Astrocyte of the hippocampus (primary cell): ENCODE data around the gene CEP164.
"Not testable (repeated sequence)": the region's sequence is repeated elsewhere in the genome, so short reads cannot be mapped to it uniquely, and the experiment has no call there.

Source experiments
- DNase-seq: peaks from one replicate; pipeline ENCODE4 v3.0.0; 2011; ENCODE audit warnings: low read depth, low spot score

Gene CEP164

DNA sequence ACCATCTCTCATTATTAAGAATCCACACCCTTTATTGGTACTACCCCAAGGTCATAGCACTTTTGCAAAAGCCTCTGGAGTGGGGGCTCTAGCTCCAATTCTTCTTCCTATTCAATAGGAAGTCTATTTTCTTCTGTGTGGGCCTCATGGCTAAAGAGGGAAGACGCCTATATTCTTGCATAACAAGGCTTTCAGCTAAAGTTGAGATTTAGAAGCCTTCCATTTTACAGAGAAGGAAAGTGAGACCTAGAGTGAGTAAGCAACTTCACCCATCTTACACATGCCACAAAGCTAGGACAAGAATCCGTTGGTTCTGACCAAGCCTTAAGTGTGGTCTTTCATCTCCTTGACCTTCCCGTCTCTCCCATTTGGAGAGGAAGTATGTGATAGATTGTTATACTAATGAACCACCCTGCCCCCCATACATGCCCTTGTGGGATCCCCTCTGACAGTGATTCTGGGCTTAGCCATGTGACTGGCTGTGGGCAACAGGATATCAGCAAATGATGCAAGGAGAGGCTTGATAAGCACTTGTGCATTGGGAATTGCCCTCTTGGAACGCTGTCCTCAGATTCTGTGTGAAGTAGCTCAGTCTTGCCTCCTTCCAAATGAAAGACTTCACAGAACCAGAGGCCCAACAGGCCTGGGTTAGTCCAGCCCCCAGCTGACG lies 23.9 kb upstream of the CEP164 start:
- DNase-seq = no peak

DNA sequence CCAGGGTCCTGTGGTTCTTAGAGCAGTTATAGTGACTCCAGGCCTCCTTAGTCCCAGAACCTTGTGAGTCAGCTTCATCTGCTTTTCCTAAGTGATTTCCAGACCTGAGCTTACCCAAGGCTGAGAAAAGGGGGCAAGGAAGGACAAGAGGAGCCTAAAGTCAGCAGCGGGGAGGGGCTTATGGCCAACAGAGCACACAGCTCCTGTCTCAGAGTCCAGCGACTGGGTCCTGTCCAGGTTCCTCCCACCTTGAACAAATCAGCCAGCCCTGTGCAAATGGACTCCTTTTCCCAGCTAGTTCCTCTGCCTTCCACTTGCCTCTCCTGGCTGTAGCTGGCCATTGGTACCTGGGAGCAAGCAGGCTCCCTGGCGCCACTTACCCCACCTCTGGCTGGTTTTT lies 22.5 kb upstream of the CEP164 start:
- DNase-seq = no peak

DNA sequence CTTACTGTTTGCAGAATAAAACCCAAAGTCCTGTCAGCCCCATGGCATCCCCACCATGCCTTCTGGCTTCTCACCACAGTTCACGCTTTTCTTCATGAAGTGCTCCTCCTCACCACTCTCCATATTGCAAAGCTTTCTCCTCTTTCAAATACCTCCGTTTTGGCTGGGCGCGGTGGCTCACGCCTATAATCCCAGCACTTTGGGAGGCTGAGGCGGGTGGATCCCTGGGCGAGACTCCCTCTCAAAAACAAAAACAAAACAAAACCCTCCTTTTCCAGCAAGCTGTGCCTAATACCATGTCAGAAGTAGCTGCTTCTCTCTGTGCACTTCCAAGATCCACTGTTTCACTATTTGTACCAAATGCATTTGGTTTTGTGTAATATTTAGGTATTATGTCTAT lies 18.3 kb upstream of the CEP164 start:
- DNase-seq = no peak

DNA sequence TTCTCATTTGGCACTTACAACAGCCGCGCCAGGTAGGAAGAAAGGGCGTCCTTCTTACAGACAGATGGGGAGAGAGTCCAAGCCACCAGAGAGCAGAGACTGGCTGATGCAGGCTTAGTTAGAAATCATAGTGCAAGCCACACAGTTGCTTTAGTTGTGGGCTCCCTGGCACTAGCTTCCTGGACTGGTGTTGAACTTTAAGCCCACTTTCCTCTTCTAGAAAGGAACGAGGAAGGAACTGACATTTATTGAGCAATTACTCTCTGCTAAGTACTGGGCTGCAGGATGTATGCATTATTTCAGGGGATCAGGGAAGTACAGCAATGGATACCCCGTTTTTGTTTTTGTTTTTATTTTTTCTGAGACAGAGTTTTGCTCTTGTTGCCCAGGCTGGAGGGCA lies 14.6 kb upstream of the CEP164 start:
- DNase-seq = no peak

DNA sequence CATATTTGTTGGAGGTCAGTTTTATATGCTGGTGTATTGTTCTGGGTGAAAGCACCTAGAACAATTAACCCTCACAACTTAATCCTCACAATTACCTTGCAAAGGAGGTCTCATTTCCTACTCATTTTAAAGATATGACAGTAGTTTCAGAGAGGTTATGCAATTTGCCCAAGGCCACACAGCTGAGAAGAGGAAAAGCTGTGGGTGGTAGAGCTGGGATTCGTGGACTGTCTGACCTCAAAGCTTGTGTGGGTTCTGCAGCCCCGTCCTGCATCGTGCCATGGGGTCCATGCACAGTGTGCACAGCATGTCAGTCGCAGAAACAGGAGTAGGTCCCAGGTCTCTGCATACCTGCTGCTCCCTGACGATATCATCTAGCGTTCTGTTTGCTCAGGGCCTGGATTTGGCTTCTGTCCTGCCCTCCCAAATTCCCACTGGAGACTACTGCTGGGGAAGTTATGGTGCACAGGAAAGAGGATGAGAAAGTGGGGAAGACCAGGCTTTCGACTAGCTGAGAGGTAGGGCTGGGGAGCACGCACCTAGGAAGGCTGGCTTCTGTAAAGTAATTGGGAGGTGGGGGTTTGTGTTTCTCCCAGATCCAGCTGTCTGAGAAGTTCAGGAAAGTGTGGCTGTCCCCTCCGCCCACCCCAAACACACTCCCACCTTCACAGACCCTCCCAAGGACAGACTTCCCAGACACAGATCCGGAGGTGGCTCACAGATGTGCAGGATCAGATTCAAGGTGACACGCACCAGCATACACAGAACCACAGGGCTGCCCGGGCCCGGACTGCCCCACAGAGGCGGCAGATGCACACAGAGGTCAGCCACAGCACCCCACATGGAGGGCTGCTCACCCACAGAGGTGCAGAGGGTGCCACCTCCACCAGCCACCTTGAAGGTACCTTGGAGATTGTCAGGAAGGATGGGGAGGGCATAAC lies 13.6 kb upstream of the CEP164 start:
- DNase-seq = no peak

DNA sequence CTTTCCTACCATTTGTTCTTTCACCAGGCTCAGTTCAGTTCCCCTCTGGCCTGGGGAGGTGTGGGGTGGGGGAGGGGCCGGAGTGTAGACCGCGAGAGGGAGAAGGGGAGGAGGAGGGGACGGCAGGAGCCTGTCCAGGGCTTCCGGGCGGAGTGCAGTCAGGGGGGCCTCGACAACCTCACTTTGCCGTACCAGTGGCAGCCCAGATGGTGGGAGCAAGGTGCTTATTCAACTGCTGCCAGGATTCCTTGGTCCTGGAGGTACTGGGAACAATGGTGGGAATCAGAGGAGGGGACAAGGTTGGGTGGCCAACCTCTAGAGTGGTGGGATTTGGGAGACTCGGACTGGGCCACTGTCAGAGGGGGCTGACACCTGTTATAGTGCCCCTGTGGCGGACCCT lies 12.8 kb upstream of the CEP164 start:
- peak; percentile 29 for DNase-seq

DNA sequence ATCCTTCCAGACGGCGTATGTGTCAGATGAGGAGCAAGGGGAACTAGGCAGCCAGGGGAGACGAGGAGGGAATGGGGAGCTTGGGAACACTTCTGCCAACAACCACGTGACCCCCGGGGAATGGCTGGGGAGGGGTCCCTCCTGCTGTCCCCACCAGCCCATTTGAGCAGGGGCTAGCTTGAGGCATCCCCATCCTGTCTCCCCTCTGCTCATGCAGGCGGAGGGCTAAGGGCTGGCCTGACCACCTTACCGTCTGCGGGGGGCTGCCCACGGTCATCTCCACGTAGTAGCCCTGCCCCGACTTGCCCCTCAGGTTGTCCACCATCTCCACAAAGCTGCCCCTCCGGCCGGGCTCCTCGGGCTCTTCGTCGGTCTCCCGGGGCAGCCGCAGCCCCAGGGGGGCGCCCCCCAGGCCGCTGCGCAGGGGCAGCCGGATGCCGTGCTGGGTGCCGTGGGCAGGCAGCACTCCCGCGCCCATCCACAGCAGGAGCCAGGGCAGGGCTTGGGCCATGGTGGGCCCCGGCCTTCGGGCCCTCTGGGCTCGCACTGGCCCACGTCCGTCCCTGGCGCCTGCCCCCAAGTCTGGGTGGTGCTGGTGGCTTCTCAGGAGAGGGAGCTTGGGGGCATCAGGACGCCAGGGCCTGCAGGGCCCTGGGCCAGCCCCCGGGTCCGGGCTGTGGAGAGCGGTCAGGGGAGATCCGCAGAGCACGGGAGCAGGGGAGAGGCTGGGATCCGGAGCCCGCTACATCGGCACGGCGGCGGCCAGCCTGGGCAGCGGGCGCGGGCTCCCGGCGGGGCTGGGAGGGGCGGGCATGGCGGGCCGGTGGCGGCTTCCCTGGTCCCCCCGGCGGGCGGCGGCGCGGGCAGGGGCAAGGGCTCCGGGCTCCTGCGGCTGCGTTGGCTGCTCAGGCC lies 12.1 kb upstream of the CEP164 start:
- peak; percentile 13 for DNase-seq

DNA sequence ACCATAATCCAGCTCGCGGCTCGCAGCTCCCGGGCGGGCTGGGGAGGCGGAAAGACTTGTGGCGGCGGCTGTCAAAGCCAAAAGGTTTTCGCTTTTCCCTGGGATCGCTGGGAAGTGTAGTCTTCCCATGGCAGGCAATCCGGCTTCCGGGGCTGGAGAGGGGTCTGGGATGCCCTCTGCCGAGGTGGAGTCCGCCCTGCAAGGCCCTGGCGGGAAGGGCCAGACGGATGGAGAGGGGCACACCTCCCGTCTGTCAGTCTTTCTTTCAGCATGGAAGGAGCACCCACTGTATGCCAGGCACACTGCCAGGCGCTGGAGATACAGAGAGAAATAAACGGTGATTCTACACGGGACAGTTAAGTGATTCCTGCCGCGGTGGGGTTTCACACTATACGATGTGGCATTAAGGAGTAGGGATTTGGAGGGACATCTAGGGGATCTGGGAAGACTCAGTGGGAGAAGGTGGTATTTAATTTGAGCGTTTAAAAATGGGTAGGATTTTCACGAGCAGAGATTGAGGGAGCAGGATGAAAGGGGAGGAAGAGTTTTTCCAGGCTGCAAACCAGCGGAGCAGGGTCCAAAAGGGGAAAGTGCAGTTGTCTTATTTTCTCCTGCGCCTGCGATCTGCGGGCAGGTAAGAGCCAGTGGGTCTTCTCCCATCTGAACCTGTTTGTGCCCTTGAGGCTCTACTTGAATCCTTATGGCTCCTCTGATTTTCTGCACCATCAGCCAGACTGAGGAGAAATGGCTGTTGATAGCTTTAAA lies 11.3 kb upstream of the CEP164 start, which contains the start of gene BACE1:
BACE1 (minus strand) TSS at position 60 of the 765 bp plus-strand sequence. CDS start 461 bp downstream, outside the sequence.
- peak; percentile 94 for DNase-seq

DNA sequence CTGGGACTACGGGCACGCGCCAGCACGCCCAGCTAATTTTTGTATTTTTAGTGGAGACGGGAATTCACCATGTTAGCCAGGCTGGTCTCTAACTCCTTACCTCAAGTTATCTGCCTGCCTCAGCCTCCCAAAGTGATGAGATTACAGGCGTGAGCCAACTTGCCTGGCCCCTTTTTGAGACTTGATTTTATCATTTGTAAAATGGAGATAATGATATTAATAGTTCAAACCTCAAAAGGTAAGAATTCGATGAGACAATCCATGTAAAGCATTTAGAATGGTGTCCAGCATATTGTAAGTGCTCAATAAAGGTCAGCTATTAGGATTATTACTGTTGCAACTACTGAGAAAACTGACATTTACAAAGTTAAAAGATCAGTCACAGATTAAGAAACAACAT lies 8.9 kb upstream of the CEP164 start:
- no peak for DNase-seq

DNA sequence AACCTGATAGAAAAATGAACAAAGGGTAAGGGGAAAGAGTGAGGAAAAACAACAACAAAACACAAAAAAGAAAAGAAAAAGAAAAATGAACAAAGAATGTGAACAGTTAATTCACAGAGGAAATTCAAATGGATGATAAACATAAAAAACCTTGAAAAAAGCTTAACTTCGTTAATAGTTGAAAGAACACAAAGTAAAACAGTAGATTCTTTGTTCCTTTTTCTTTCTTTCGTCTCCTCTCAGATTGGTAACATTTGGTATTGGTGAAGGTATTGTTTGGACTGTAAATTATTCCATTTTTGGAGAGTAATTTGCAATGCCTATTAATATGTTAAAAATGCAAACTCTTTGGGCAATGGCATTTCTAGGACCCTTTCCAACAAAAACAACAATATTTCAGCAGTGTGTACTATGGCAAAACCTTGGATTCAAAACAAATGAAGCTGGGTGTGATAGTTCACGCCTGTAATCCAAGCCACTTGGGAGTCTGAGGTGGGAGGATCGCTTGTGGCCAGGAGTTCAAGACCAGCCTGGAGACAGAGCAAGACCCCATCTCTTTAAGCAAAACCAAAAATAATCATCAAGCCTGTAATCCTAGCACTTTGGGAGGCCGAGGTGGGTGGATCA lies 8.3 kb upstream of the CEP164 start:
- peak; percentile 81 for DNase-seq

DNA sequence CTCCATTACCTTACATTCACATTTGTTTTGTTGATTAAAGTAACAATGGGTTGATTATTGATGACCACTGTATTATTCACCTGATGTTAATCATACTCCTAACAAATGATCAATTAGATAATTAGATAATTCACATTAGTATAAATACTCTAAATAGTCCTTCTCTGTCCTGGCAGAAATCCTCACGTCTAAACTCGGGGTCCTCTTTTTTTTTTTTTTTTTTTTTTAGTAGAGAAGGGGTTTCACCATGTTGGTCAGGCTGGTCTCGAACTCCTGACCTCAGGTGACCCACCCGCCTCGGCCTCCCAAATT lies 443 bp upstream of the CEP164 start:
- DNase-seq = not testable (repeated sequence)

DNA sequence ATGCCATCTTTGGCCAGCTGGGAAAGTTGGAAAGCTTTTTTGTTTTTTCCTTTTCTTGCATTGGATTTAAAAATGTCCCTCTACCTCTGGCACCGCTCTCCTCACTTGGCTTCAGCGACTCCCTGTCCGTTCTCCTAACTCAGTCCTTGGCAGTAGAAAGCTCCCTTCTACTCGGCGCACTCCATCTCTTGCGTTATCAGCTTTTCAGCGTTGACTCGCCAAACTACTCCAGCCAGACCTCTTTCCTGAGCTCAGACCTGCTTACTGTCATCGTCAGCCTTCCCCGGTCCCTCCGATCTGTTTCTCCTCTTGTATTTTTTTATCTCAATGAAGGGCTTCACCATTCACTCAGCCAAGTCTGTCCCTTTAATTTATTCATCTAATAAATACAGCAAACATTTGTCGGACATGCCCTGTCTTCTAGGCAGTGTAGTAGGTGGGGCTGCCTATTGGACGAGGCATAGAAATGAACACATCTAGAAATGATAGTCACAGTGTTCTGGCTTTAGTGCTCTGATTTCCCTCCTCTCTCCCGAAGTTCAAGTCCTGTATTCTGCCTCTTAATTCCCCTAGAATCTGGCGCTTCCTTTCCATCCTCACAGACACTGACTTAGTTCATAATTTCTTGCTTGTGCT lies 839 bp downstream of the CEP164 start:
- peak; percentile 61 for DNase-seq

DNA sequence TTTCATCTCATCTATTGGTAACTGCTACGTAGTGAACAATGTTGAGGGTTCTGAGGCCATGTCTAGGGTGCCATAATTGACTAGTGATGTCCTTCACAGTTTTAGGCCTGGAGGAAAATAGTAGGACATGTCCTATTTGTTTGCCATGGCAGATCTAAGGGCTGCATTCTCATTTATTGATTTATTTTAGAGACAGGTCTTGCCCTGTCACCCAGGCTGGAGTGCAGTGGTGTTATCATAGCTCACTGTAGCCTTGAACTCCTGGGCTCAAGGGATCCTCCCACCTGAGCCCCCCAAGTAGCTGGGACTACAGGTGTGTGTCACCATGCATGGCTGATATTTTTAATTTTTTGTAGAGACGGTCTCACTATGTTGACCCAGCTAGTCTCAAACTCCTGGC lies 5.2 kb downstream of the CEP164 start:
- DNase-seq = no peak

DNA sequence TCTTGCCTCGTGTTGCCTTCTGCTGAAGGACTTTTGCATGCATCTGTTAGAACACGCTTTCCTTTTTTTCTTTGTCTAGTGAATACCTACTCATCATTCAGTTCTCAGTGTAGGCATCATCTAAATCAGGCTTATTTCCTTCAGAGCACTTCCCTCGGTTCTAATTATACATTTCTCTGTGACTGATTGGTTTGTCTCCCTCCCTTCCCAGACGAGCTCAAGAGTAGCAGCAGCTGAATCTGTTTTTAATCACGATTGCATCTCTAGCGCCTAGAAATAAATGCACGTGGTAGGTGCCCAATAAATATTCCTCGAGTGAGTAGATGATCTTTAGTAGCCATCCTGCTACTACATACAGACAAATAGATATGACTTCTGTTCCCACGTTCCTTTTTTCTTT lies 6.3 kb downstream of the CEP164 start:
- DNase-seq = no peak

DNA sequence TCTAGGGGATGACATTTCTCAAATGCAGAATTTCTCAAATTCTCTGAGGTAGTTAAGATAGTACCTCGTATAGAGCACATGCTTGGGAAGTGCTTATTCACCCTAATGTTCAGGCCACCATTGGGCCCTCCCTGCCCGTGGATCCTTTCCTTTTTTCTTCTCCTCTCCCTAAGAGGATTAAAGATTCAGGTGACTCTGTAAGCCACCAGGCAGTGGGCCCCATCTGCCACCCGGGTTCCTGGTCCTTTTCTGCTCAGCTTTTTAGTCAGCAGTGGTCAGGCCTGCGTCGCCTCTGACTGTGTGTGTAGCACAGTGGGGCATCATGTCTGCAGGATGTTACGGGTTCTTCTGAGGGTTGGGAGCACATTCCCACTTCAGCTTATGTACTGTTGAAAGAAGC lies 7.2 kb downstream of the CEP164 start:
- no peak for DNase-seq

DNA sequence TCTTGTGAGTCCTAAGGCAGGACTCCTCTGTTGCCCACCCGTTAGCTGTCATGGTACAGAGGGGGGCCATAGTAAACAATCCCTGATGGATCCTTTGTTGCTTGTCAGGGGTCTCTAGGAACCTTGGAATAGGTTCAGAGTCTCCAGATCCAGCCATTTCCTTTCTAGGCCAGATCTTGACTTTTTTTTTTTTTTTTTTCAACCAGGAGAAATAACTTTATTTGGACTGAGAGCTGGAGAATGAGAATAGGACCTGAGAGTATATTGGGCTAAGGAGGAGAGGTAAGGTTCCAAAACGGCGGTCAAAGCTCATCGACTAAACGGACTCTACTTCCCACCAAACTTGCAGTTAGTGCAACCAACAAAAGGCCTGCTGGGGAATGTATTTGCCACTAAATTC lies 7.7 kb downstream of the CEP164 start:
- no peak for DNase-seq

DNA sequence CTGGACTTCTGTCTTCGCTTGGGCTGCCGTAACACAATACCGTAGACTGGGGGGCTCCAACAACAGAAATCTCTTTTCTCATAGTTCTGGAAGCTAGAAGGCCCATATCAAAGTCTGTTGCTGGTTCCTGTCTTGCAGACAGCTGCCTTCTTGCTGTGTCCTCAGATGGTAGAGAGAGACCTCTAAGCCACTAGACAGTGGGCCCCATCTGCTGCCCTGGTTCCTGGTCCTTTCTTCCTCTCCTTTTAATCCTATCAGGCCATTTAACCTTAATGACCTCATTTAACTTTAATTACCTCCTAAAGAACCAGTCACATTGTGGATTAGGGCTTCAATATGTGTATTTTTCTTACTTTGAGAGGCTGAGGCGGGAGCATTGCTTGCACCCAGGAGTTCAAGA lies 9.4 kb downstream of the CEP164 start:
- DNase-seq = no peak

DNA sequence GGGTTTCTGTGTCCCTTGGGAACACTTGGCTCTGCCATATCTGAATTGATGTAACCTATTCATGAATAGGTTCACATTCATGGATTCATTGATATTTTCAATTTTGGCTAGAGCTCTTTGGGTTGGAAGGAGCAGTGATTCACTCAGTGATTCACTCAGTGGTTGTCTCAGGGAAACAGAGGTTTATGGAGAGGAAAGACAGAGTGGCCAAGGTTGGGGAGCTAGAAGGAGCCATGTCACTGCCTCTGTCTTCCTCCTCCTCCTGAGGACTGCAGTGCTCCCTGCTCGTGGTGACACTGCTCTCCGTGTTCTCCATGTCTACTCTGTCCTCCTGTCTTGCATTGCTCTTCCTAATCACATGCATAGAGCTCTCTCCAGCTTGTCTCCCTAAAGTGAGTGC lies 17.4 kb downstream of the CEP164 start:
- no peak for DNase-seq

DNA sequence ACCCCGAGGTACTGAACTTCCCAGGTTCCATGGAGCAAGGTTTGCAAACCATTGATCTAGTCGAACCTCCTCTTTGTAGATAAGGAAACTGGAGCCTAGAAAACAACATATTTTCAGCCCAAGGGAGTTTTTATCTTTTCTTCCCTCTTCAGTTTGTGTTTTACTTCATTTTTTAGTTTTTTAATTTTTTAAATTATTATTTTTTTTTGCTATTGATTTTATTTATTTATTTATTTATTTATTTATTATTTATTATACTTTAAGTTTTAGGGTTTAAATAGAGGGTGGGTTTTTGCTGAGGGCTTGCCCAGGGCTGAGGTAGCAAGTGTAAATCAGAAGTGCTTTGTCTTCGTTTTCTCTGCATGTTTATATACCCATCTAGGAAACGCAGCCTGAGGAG lies 26.9 kb downstream of the CEP164 start:
- no peak for DNase-seq

DNA sequence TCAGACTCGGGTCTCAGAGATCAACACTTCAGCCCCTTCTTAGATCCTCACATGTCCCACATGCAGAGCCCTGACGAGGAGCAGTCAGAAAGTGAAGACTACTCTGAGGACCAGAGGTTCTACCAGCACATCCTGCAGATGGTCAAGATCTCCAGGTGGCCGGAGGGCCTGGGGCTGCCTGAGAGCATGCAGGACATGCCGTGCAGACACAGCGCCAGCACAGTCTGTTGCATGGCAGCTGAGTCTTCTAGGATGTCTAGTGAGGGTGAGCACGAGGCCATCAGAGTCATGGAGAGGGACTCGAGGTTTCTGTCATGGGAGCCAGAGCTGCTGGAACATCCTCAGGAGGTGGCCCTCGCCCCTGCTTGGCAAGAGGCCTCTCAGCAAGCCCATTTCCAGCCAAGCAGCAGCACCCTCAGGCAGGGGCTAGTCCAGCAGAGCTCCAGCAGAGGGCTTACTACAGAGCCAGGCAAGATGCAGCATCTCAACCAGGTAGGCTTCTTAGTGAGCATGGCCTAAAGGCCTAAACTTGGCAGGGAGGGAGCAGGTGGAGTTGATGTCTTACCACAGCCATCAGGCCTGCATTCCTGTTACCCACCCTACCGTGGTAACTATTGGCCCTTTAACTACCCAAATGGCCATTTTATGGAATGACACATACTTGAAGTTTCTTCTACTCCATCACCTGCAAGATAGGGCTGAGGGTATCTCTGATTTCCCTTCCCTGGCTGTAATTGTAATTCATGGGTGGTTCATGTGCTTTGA lies 28.7 kb downstream of the CEP164 start:
- DNase-seq = no peak
